Regular cardiac myocyte (primary cell): ENCODE data around the gene SPATA46. TPM values are rescaled to one million over a fixed set of nuclear protein-coding genes. Genes with fewer than 3 reads are reported as not detected.

Experiments used
- total RNA-seq: library from RNA; depleted of rRNA; stranded (reverse); fragments of >200 nt; gene quantifications from 2 replicates; pipeline ENCODE4 v1.2.3, GENCODE V29; 2014

Gene SPATA46
- total RNA-seq, result not detected in 2 replicates

DNA sequence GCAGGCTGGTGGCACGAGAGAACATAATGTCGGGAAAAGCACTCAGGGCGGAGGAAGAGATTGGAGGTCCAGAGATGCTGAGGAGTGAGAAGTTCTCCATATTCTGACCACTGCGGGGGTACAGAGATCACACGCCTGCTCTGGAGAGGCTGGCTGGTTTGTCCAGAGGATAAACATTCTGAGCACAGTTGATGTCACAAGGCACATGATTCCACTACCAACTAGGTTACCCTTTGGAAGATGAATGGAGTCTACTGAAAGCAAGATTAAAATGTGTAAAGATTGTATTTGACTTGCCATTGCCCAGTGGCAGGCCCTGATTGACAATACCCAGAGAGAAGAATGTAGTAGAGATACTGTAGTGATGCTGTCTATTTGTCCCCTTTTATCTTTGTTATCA, at the start of gene SPATA46:
TSS of gene SPATA46 (minus strand) at position 164 of the 400 bp plus-strand sequence. CDS start at position 100, 64 bp downstream.

GRCh38 chr1:162412002-162412401, 35.3 kb upstream of the SPATA46 start, which contains the start of gene SH2D1B:
TSS of gene SH2D1B (minus strand) at chr1:162412136. CDS start at chr1:162412016, 120 bp downstream.

GRCh38 chr1:162381383-162381782, 4.7 kb upstream of the SPATA46 start, which contains the start of gene C1orf226:
TSS of gene C1orf226 (plus strand) at chr1:162381728. CDS start at chr1:162381902, 174 bp downstream.

Other genes starting within 250 kb of the SPATA46 start
- 0.19 and 0.56 TPM in 2 replicates for gene C1orf226, start 4.9 kb upstream of the SPATA46 start, total RNA-seq
- not detected in 2 replicates for gene SH2D1B, start 35.3 kb upstream of the SPATA46 start, total RNA-seq
- gene UHMK1, start 121.0 kb upstream of the SPATA46 start, total RNA-seq, result 68.2 and 127 TPM in 2 replicates
- gene UAP1, start 184.9 kb upstream of the SPATA46 start, total RNA-seq, result 167 and 259 TPM in 2 replicates